GM20000 (cell line): ENCODE measurements around the gene PGGT1B.

ENCODE experiments used
- DNase-seq: peaks from one replicate; pipeline ENCODE4 v3.0.0; 2012; ENCODE audit warnings: low spot score
- TF ChIP-seq, protein P1 (sequence below): IDR thresholded peaks from 2 replicates; pipeline ENCODE4 v1.5.1; 2012; ENCODE audit warnings: mild to moderate bottlenecking, control low read depth; ENCODE audit errors: extremely low read depth, missing control alignments

PGGT1B gene

DNA sequence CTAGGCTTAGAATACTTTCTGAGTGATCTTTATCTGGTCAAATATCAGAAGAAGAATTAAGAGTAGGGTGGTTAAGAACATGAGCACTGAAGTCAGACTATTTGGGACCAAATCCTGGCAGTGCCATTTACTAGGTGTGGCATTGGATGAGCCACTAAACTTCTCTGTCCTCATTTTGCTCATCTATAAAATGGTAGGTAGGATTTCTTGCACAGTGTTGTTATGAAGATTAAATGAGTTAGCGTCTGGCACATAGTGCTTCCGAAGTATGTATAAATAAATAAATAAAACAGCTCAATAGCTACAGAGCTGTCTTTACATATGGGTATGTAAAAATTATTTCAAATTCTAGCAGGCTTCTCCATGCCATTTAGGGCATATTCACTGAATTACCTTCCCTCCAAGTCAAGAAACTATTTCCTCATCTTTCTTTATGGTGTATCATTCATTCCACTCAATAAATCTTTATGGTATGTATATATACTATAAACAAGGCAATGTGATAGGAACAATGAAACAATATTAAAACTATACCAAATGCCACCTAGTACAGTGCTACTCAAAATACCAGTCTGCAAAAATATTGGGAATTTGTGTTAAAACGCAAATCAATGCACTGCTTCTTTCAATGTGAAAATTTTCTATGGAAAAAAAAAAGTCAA lies 9.8 kb upstream of the PGGT1B start:
- DNase-seq: no peak
- TF ChIP-seq, protein P1, sequence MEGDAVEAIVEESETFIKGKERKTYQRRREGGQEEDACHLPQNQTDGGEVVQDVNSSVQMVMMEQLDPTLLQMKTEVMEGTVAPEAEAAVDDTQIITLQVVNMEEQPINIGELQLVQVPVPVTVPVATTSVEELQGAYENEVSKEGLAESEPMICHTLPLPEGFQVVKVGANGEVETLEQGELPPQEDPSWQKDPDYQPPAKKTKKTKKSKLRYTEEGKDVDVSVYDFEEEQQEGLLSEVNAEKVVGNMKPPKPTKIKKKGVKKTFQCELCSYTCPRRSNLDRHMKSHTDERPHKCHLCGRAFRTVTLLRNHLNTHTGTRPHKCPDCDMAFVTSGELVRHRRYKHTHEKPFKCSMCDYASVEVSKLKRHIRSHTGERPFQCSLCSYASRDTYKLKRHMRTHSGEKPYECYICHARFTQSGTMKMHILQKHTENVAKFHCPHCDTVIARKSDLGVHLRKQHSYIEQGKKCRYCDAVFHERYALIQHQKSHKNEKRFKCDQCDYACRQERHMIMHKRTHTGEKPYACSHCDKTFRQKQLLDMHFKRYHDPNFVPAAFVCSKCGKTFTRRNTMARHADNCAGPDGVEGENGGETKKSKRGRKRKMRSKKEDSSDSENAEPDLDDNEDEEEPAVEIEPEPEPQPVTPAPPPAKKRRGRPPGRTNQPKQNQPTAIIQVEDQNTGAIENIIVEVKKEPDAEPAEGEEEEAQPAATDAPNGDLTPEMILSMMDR: no peak

DNA sequence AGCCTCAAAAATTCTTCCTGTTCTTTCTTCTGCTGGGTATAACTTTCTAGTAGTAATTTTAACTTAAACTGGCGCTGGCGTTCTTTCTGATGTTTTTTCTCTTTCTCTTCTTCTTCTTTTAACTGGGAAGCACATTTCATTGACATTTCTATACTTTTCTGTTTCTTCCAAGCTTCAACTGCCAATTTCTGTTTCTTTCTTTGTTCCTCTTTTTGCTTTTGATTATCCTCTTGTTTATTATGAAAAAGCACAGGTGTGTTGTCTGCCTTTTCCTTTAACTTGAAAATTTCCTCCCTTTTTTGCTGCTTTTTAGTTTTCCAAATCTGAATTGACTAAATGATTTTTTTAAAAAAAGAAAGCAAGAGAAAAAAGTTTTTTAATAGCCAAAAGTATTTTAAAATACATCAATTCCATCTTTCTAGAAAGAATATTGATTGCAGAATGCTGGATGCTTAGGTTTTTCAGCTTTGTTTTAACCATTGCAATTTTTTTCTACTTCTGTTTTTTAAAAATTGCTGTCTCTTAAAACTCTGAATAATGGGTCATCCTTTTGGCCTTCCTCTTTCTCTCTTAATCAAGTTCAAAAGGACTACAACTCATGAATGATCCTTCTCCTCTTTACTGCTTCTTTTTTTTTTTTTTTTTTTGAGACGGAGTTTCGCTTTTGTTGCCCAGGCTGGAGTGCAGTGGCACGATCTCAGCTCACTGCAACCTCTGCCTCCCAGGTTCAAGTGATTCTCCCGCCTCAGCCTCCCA lies 8.8 kb upstream of the PGGT1B start:
- no peak for DNase-seq
- TF ChIP-seq, protein P1: no peak

DNA sequence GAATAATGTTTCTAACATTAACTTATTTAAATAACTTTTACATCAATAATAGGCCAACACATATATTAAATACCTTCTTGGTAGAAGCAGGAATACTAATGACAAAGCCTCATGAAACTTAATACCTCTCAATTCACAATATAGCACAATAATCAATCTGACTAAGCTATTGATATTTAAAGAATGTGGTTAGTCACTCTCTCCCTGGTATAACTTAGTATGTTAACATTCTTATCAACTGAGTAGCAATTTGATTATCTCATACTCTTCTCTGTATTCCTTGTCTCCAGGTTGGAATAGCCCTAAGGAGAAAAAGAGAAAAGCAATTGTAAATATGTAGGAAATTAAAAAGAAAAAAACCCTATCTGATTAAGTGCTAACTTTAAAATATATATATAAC lies 4.9 kb upstream of the PGGT1B start:
- DNase-seq: no peak
- TF ChIP-seq, protein P1: no peak

DNA sequence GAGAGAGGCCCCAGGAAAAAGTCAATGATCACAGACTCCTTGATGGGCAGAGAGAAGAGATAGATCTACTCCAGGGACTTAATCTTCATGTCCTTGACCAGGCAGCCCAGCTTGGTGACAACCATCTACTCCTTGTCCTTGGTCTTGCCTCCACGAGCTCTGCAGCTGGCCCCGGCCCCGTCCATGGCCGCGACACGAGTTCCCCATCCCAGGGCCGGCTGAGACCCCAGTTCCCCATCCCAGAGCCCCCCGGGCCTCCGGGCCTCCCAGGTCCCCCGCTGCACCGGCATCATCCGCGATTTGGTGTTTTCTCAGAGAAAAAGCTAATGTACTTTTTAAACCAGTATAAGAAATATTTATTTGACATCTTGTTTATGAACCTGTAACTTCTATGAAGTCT lies 2.5 kb upstream of the PGGT1B start:
- TF ChIP-seq, protein P1: no peak
- no peak for DNase-seq

DNA sequence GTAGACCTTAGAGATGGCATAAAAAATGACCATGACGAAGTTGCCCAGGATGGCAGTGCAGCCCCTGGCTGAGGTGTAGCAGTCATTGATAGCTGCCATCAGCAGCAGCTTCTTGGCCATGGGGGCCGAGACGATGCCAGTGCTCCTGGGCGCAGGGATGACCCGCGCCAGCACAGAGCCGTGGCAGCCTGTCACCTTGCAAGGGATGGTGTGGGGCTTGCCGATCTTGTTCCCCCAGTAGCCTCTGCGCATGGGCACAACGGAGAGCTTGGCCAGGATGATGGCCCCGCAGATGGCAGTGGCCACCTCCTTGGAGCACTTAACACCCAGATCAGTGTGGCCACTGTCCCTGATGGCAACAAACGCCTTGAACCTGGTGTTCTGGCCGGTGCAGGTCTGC lies 2.1 kb upstream of the PGGT1B start:
- no peak for DNase-seq
- TF ChIP-seq, protein P1: no peak

DNA sequence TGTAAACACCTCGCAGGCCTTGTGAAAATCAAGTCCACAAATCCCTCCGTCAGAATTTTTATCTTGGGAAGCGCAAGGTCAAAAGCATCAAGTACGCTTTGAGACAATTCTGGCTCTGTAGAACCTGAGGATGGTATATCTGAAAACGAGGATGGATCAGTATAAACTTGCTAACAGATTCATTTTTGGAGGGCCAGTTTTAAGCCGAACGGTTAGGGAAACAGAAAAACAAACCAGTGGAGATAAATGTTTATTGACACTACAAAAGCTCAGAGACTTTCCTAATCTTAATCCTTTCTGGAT lies 352 bp upstream of the PGGT1B start:
- DNase-seq: no peak
- TF ChIP-seq, protein P1: no peak

DNA sequence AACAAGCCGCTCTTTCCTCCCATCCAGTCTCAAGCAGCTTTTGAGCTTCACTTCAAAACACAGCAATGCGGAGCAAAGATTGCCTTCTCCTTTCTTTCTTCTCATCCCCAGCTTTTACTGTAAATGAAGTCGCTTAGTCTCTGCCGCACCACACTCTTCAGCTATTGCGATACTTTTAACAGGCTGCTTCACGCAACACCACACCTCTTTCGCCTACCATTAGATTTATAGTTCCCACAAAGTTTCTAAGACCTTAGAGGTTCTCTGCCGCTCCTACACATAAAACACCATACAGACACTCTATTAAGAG lies 711 bp downstream of the PGGT1B start:
- TF ChIP-seq, protein P1: no peak
- DNase-seq: peak; percentile 36
